ENCODE data around the gene GABRB1.

Gene GABRB1

GRCh38 chr4:47049347-47049746 lies 18.0 kb downstream of the GABRB1 start:
- DNase-seq (ENCODE audit: low read depth in 2 of 2): no peak

- DNase-seq (ENCODE audit: low read depth in 2 of 2): no peak
These were observed 19.7 kb downstream of the GABRB1 start for GRCh38 chr4:47050761-47051725.

GRCh38 chr4:47053485-47053884 lies 22.1 kb downstream of the GABRB1 start:
- no peak for DNase-seq (ENCODE audit: low read depth in 2 of 2)

GRCh38 chr4:47054130-47054529 lies 22.8 kb downstream of the GABRB1 start:
- DNase-seq (ENCODE audit: low read depth in 2 of 2): no peak

DNA sequence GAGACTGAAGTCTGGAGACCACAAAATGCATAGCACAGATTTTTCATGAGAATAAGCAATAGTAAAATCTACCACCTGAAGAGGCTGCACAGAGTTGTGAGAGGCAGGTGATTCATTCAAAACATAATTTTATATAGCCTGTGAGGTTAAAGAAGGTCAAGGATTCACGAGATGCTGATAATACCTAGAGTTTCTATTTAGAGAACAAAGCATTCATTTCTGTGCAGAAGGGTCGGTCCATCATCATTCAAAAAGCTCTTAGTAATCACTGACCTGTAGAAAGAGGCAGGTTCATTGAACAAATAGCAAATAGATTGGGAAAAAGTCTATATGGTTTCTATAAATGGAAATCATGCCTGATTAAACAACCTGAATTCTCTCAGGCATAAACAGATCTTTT lies 26.6 kb downstream of the GABRB1 start:
- no peak for DNase-seq (ENCODE audit: low read depth in 2 of 2)

DNA sequence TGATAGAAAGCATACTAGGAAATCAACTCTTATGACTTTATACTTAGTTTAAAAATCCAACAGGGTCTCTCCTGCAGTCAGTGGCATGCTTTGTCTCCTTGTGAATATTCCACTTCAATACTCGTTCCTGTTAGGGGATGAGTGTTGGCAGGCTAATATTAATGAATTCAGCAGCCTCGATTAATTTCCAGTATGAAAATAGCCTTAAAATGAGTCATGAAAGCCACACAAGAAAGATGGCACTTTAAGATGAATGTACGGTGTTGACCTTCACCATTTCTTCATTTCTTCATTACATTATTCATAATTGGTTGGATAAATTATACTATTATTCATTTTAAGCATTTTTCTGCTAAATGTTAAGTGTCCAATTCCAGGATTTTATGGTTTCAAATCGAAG lies 29.2 kb downstream of the GABRB1 start:
- no peak for DNase-seq (ENCODE audit: low read depth in 2 of 2)

- DNase-seq (ENCODE audit: low read depth in 2 of 2): no peak
These were observed 30.1 kb downstream of the GABRB1 start for GRCh38 chr4:47061435-47061834.

GRCh38 chr4:47065051-47065481 lies 33.7 kb downstream of the GABRB1 start:
- DNase-seq (ENCODE audit: low read depth in 2 of 2): no peak

- no peak for DNase-seq (ENCODE audit: low read depth in 2 of 2)
These were observed 37.6 kb downstream of the GABRB1 start for GRCh38 chr4:47068986-47069385.

- no peak for DNase-seq (ENCODE audit: low read depth in 2 of 2)
These were observed 40.6 kb downstream of the GABRB1 start for GRCh38 chr4:47071901-47072341.

DNA sequence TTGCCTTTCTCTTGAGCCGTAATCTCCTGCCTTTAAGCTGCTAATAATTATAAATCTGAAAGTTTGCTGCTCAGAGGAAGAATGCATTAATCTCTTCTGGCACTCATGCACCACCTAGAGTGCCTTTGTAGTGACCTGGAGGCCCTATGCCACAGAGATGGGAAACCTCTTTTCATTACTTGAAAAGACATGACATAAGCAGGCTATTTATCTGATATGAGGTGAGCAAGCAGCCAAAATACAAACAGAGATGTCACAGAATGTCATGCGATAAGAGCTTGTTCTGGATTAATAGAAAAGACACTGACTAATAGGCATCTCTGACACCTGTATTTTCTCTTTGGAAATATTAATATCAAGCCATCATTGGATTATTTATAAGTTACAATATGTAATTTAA lies 42.3 kb downstream of the GABRB1 start:
- no peak for DNase-seq (ENCODE audit: low read depth in 2 of 2)

DNA sequence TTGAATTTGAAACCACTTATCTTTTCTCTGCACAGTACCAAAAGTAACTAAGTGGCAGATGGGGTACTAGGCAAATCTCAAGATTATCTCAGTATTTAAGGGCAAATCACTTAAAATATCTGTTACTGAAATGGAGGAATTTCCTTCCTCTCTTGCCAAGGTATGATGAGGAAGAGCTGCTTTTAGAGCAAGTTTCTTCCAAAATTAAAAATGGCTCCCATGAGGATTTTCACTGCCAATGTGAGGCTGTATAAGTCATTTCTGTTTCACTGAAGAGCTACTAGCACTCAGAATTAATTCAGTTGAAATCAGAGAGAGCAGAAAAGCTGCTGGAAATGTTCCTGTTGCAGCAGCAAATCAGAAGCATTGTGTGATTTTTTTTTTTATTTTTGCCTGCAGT lies 43.4 kb downstream of the GABRB1 start:
- no peak for DNase-seq (ENCODE audit: low read depth in 2 of 2)

GRCh38 chr4:47075262-47075661 lies 43.9 kb downstream of the GABRB1 start:
- no peak for DNase-seq (ENCODE audit: low read depth in 2 of 2)

GRCh38 chr4:47075919-47076318 lies 44.6 kb downstream of the GABRB1 start:
- DNase-seq (ENCODE audit: low read depth in 2 of 2): no peak

GRCh38 chr4:47084111-47084510 lies 52.7 kb downstream of the GABRB1 start:
- DNase-seq (ENCODE audit: low read depth in 2 of 2): no peak

DNA sequence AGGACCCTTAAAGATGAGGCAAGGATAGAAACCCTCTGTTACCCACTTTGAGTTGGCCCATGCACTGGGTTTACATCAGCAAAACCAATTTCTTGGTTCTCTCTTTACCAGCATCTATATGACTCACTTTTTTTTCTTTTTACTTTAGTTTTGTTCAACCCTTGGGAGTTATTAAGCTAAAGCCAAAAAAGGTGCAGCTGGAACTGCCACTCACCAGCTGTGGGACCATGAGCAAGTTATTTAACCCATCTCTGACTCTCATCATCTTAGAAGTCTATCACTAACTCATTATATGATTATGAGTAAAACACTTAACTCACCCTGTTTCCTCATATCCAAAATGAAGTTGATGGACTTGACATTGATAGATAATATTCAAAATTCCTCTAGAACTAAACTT lies 53.4 kb downstream of the GABRB1 start:
- no peak for DNase-seq (ENCODE audit: low read depth in 2 of 2)

DNA sequence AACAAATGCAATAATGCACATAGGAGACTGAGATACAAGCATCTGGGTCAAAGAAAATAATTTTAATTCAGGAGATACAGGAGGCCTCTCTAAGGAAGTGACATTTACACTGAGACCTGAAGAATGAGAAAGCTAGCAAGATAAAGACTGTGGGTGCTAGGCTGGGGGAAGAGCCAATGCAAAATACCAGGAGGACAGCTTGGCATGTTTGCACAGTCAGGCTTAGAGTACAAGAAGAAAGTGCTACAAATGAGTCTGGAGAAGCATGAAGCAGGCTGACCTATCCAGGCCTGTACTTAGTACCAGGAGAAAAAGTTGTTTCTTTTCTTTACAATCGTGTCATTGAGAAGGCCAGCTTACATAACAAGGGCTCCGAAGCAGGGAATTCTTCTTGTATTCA lies 56.9 kb downstream of the GABRB1 start:
- no peak for DNase-seq (ENCODE audit: low read depth in 2 of 2)

GRCh38 chr4:47095884-47096283 lies 64.5 kb downstream of the GABRB1 start:
- DNase-seq (ENCODE audit: low read depth in 2 of 2): no peak

- DNase-seq (ENCODE audit: low read depth in 2 of 2): no peak
These were observed 70.1 kb downstream of the GABRB1 start for GRCh38 chr4:47101453-47101852.

- no peak for DNase-seq (ENCODE audit: low read depth in 2 of 2)
These were observed 73.6 kb downstream of the GABRB1 start for GRCh38 chr4:47104986-47105385.

GRCh38 chr4:47106561-47106960 lies 75.2 kb downstream of the GABRB1 start:
- no peak for DNase-seq (ENCODE audit: low read depth in 2 of 2)

GRCh38 chr4:47109379-47109778 lies 78.0 kb downstream of the GABRB1 start:
- DNase-seq (ENCODE audit: low read depth in 2 of 2): no peak

DNA sequence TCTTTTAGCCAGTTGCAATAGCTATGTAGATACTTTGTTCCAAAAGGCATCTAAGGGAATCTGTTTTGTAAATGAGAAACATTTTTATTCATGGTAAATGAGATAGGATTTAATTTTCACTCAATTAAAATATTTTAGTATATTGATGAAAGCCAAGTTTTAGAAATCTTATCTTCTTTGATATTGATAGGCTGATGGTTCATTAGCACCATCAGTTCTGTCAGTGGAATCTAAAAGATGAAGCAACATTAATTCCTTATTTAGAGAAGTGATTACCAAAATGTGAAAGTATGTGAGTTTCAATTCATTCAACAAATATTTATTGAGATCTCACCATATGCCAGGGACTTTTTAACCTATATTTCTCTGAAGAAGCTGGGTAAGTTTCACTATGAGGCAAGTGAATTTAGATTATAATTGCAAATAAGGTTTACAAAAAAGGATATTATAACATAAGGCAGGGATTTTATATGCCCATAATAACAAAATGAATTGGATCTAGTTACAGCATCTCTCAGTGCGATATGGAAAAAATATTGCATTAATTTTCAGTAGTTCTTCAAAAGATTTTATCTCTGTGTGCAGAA lies 79.3 kb downstream of the GABRB1 start:
- no peak for DNase-seq (ENCODE audit: low read depth in 2 of 2)
